ENCODE data around the gene WAPL.
"Not testable (repeated sequence)": the region's sequence is repeated elsewhere in the genome, so short reads cannot be mapped to it uniquely, and the experiment has no call there.

WAPL gene

DNA sequence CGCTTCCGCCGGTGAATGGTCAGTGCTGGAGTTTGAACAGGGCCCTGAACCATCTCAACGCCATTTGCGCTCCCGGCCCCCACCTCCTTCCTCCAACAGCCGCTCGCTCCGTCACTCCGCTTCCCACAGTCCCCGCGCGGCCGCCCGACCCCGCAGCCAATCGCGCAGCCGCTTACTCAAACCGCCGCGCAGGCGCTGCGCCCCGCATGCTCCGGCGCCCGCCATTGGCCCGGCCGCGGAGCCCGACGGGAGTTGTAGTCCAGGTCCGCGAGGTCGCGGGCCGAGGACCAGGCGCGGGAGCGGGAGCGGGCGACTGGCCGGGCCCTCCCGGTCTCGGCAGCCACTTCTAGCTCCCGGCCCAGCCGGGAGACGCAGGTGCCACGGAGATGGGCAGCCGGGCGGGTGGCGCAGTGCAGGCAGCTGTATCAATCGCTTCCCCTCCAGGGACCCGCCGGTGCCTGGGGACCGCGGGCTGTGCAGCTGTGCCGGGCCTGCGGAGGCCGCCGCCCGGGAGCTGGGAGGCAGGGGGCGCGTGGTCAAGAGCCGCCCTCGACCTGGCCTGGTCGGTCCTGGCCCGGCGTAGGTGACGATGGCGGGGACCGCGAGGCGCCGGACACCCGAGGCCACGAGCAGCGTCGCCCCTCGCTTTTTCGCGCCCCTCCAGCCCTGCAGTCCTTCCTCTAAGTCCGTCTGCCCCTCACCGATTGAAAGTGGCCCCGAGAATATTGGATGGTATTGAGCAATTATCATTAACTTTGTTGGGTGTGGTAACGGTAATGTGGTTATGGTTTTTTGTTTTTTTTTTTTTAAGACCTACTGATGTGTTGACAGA, at the start of gene WAPL:
TSS of gene WAPL (minus strand) at position 115 of the 832 bp plus-strand sequence. CDS start 3,723 bp downstream, outside the sequence.
- DNase-seq = peak; percentile 93

DNA sequence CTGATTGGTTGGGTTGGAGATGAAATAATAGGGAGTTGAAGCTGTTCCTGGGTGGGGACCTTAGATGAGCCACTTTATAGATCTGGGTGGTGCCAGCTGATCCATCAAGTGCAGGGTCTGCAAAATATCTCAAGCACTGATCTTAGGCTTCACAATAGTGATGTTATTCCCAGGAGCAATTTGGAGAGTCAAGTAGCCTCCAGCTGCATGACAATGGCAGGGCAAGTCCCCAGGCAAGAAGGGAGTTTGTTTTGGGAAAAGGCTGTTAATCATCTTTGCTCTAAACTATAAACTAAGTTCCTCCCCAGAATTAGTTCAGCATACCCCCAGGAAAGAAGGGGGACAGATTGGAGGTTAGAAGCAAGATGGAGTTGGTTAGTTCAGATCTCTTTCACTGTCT, 47.7 kb upstream of the WAPL start:
- no peak for DNase-seq

- not testable (repeated sequence) for DNase-seq
These were observed 44.9 kb upstream of the WAPL start for GRCh38 chr10:86566518-86566917.

DNA sequence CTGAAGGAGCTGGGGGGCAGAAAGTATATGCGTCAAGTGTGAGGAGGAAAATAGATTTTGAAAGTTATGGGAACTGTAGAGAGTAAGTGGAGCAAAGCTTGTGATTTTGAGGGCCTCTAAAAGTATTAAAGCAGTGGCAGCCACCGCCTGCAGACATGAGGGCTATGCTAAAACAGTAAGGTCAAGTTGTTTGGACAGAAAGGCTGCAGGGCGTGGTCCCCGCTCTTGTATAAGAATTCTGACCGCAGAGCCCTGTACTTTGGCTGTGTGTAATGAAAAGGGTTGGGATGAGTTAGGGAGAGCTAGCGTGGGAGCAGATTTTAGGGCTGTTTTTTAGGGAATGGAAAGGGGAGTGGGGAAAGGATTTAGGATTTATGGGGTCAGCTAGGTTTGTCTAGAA, 41.7 kb upstream of the WAPL start:
- DNase-seq = not testable (repeated sequence)

GRCh38 chr10:86558695-86559094, 37.1 kb upstream of the WAPL start:
- DNase-seq = not testable (repeated sequence)

- no peak for DNase-seq
These were observed 35.5 kb upstream of the WAPL start for GRCh38 chr10:86556933-86557649.

DNA sequence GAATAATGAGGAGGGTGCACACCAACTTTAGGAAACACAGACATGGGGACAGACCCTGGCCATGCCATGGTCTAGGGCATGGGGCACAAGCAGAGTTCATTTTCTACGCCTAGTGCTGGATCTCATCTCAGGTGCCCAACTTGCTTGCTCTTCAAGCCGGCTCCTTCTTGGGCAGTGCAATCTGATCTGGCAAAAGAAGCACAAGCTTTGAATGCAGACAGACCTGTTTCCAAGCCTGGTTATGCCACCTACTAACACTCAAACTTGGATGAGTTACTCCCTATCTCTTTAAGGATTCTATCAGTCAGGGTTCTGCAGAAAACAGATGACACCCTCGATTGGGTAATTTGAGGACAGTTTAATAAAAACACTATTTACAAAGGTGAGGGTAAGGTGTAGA, 34.9 kb upstream of the WAPL start:
- no peak for DNase-seq

DNA sequence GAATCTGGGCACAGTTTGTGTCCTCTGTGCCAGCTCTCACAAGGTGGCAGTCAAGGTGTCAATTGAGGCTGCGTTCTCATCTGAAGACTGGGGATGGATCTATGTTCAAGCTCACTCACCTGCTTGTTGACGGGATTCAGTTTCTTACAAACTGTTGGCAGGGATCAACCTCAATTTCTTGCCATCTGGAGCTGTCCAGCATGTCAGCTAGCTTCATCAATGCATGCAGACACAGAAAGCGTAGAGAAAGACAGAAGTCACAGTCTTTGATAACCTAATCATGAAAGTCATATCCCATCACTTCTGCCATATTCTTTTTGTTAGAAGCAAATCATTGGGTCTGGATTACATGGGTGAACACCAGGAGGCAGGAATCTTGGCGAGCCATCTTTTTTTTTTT, 32.0 kb upstream of the WAPL start:
- no peak for DNase-seq

GRCh38 chr10:86553213-86553612, 31.6 kb upstream of the WAPL start:
- DNase-seq = no peak

DNA sequence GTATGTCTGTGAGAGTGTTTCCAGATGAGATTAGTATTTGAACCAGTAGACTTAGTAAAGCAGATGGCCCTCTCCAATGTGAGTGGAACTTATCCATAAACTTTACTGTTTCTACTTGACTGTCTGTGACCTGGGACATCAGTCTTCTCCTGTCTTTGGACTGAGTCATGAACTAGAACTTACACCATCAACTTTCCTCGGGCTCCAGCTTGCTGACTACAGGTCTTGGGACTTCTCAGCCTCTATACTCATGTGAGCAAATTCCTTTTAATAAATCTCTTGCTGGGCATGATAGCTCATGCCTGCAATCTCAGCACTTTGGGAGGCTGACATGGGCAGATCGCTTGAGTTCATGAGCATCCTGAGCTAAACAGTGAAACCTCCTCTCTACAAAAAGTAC, 25.7 kb upstream of the WAPL start:
- no peak for DNase-seq

DNA sequence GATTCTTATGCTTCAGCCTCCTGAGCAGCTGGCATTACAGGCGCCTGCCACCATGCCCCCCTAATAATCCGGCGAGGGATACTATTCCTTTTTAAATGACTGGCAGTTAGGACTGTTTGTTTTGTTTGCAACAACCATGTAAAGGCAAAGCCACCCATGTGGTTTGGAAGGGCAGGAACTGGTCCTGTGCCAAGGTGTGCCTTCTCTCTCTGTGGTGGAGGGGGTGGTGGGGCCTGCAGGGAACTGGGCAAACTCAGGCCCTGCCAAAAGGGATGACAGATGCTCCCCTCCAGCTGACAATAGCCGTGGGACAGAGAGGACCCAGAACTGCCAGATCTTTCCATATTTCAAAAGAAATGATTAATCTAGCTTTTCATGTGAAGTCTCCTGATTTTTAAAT, 23.5 kb upstream of the WAPL start:
- DNase-seq = no peak

GRCh38 chr10:86540016-86540415, 18.4 kb upstream of the WAPL start:
- DNase-seq = no peak

DNA sequence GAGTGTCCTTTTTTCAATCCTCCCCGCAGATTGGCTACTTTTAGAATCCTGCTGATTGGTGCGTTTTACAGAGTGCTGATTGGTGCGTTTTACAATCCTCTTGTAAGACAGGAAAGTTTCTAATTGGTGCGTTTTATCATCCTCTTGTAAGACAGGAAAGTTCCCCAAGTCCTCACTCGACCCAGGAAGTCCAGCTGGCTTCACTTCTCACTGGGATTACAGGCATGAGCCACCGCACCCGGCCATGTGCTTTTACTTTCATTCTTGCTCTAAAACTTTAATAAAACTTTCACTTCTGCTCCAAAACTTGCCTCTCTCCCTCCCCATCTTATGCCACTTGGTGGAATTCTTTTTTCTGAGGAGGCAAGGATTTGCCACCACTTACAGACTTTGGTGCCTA, 17.0 kb upstream of the WAPL start:
- DNase-seq = no peak

DNA sequence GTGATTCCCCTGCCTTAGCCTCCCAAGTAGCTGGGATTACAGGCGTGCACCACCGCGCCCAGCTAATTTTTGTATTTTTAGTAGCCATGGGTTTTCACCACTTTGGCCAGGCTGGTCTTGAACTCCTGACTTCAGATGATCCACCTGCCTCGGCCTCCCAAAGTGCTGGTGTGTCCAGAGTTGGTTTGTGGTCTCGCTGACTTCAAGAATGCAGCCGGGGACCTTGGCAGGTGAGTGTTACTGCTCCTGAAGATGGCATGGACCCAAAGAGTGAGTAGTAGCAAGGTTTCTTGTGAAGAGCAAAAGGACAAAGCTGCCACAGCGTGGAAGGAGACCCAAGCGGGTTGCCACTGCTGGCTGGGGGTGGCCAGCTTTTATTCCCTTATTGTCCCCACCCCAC, 16.4 kb upstream of the WAPL start:
- DNase-seq = not testable (repeated sequence)

- DNase-seq = peak; percentile 44
These were observed 14.8 kb upstream of the WAPL start for GRCh38 chr10:86536294-86536861.

GRCh38 chr10:86535132-86535882, 13.7 kb upstream of the WAPL start:
- peak; percentile 21 for DNase-seq

DNA sequence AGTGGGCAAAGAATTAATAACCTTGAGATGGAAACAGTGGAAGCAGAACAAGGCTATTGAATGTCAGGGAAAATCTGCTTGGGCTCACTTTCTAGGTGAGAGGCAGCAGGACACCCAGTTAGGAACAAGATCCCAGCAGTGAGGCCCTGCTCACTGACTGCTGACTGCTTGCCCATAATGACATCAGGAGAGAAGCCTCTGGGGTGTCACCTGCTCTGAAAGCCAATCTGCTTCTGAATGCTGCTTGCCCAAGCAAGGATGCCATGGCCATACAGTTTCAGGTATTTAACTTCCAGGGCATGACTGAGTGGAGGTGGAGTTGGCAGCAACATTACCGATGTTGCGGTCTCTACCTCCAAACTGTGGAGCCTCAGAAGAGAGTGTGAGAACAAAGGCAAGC, 11.7 kb upstream of the WAPL start:
- no peak for DNase-seq

DNA sequence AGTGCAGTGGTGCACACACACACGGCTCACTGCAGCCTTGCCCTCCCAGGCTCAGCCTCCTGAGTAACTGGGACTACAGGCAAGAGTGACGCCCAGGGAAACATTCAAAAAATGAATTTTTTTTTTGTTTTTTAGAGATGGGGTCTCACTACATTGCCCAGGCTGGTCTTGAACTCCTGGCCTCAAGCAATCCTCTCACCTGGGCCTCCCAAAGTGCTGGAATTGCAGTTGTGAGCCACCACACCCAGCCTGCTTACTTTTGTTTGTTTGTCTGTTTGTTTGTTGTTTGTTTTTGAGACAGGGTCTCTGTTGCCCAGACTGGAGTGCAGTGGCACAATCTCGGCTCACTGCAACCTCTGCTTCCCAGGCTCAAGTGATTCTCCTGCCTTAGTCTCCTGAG, 7.1 kb upstream of the WAPL start:
- DNase-seq = not testable (repeated sequence)

- DNase-seq = no peak
These were observed 5.0 kb upstream of the WAPL start for GRCh38 chr10:86526606-86527005.

GRCh38 chr10:86525713-86526112, 4.1 kb upstream of the WAPL start:
- DNase-seq = not testable (repeated sequence)

GRCh38 chr10:86524225-86524962, 2.8 kb upstream of the WAPL start:
- DNase-seq = no peak

DNA sequence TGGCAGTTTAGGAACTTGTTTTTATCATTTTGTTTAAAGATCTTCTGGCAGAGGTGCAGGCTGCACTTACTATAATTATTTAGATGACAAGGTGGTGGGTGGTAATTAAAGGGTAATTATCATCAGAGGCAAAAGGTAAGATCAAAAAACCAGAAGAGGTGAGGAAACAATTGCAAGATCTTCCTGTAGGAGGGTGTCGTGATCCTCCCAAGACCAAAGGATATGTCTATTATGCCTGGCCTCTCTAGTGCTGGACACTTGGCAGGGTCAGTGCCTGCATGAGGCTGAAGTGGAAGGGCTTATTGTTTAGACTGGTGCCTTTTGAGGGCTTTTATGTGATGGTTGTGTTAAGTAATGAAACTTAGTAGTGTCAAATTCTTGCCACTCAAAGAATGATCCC, 1.8 kb upstream of the WAPL start:
- no peak for DNase-seq

DNA sequence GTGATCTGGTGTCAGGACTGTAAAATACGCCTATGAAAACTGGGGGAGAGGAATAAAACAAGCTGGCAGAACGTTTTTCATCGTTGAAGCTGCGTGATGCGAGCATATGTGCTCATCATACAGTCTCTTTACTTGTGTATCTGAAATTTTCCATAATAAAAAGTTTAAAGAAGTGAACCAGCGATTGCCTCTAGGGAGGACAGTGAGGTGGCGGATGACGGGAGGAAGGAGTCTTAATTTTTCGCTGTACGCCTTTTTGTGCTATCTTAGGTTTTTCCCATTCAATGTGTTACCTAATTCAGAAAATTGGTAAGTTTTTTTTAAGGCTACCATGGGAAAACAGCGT, 891 bp upstream of the WAPL start:
- DNase-seq = no peak
